Neural crest cell (in vitro differentiated cells): Measurements from ENCODE around the gene CDC42BPB. TPM values are rescaled to one million over a fixed set of nuclear protein-coding genes. Genes with fewer than 3 reads are reported as not detected.

ENCODE experiments used
- DNase-seq: peaks from one replicate; pipeline ENCODE4 v3.0.0; 2021; ENCODE audit warnings: low read depth, mixed read lengths, low spot score
- H3K27ac Mint-ChIP-seq: one replicate; pipeline ENCODE4 v1.8.0; 2021; ENCODE audit warnings: mild to moderate bottlenecking, mixed read lengths; ENCODE audit not compliant: unreplicated experiment
- H3K27me3 Mint-ChIP-seq: 2 replicates; pipeline ENCODE4 v1.8.0; 2021; ENCODE audit warnings: low read depth, mild to moderate bottlenecking, mixed read lengths
- H3K36me3 Mint-ChIP-seq: 2 replicates; pipeline ENCODE4 v1.8.0; 2021; ENCODE audit warnings: low read depth, mild to moderate bottlenecking, mixed read lengths
- H3K4me1 Mint-ChIP-seq: 2 replicates; pipeline ENCODE4 v1.8.0; 2021; ENCODE audit warnings: mixed read lengths
- H3K4me3 Mint-ChIP-seq: one replicate; pipeline ENCODE4 v1.8.0; 2021; ENCODE audit warnings: mild to moderate bottlenecking, mixed read lengths
- H3K9me3 Mint-ChIP-seq: 2 replicates; pipeline ENCODE4 v1.8.0; 2021; ENCODE audit warnings: mixed read lengths
- CTCF ChIP-seq: fragments of 200-600 bp; sonication (generic); conservative IDR thresholded peaks from 2 replicates; pipeline ENCODE4 v1.5.0; 2021; ENCODE audit warnings: antibody characterized with exemption, mild to moderate bottlenecking
- total RNA-seq: library from RNA; stranded (reverse); gene quantifications from 2 replicates; pipeline ENCODE4 v1.2.1, GENCODE V29; 2021

The CDC42BPB gene
- total RNA-seq, 1 donor from 2014 or later: 94.8 TPM

GRCh38 chr14:103002578-103003350, 54.6 kb downstream of the CDC42BPB start:
- no peaks in the 10 kb centered on the region for H3K9me3 Mint-ChIP-seq
- no peak for TF ChIP-seq CTCF
- H3K27ac Mint-ChIP-seq: no peak overlapping the region
- DNase-seq: no peak
- peaks cover 10% of the 10 kb centered on the region for H3K36me3 Mint-ChIP-seq
- H3K4me1 Mint-ChIP-seq: peaks cover 5% of the 10 kb centered on the region
- no peaks in the 10 kb centered on the region for H3K27me3 Mint-ChIP-seq
- H3K4me3 Mint-ChIP-seq: no peak overlapping the region

DNA sequence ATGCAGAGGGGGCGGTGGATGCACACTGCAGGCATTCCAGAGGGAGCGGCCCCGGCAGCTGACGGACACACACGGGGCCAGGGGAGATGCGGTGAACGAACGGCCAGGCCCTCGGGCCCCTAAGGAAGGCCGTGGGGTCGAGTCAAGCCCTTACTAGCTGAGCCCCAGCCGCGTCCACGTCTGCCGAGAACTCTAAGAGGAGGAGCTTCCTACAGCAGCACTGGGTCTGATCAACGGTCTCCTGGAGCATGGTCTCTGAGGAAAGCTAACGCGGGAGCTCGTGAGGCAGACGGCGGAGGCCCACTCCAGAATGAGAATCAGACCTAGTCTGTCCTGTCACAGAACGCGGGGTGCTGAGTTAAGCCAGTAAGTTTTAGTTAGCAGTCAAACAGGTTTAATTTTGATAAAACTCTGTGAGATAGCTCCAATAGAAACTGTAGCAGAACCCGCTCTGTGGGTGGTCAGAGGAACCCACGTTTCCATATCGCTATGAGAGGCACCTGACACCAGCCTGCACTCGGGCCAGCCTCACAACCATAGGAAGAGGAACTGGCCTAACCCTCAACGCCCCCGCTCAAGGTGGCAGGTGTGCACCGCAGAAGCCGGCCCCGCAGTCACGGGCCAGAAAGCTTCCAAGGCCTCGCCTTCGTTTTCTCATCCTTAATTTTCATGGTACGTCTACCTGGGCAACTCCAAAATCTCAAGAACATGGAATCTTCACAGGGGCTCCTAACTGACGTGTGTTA, 55.5 kb downstream of the CDC42BPB start:
- Mint-ChIP-seq H3K27ac (no peak overlapping the region), H3K4me3 (no peak overlapping the region), H3K9me3 (no peaks in the 10 kb centered on the region), H3K4me1 (no peaks in the 10 kb centered on the region), H3K27me3 (no peaks in the 10 kb centered on the region), H3K36me3 (peaks cover 7% of the 10 kb centered on the region)
- TF ChIP-seq CTCF: no peak
- no peak for DNase-seq

- no peaks in the 10 kb centered on the region for H3K9me3 Mint-ChIP-seq
- no peak overlapping the region for H3K27ac Mint-ChIP-seq
- H3K4me3 Mint-ChIP-seq: no peak overlapping the region
- no peaks in the 10 kb centered on the region for H3K4me1 Mint-ChIP-seq
- H3K36me3 Mint-ChIP-seq: peaks cover 6% of the 10 kb centered on the region
- H3K27me3 Mint-ChIP-seq: no peaks in the 10 kb centered on the region
- DNase-seq: no peak
- TF ChIP-seq CTCF: no peak
Observed at GRCh38 chr14:103001226-103001625, 56.1 kb downstream of the CDC42BPB start.

- Mint-ChIP-seq H3K9me3 (no peaks in the 10 kb centered on the region), H3K4me1 (no peaks in the 10 kb centered on the region), H3K36me3 (peaks cover 6% of the 10 kb centered on the region), H3K27me3 (no peaks in the 10 kb centered on the region), H3K27ac (no peak overlapping the region), H3K4me3 (no peak overlapping the region)
- TF ChIP-seq CTCF: no peak
- no peak for DNase-seq
Observed at GRCh38 chr14:103000291-103000921, 56.9 kb downstream of the CDC42BPB start.

DNA sequence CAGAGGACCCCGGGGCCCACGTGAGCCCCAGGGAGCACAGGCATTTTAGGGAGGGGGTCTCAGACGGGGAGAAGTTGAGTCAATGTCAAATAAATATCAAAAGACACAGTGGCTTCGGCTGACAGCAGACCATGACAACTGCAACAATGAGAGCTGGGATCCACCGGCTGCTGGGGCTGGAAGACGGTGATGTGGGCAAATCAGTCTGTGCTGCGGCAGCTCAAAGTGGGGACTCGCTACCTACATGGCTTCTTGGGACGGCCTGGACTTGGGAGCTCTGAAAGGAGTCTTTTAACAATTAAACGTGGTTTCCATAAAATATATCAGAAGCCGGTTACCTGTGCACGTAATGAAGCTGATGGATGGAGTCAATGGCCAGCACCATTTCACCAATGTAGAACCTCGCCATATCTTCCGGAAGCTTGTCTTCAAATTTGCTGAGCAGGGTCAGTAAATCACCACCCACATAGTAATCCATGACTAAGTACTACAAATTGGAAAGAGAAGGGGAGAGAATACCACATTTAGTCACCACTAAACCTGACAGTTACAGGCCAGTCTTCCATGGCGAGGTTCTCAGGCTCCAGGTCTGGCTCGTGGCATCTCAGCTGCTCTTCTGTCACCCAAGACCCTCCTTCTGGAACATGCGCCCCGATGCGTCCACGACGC, 58.0 kb downstream of the CDC42BPB start:
- DNase-seq: no peak
- Mint-ChIP-seq H3K9me3 (no peaks in the 10 kb centered on the region), H3K36me3 (peaks cover 6% of the 10 kb centered on the region), H3K27ac (no peak overlapping the region), H3K27me3 (no peaks in the 10 kb centered on the region), H3K4me1 (no peaks in the 10 kb centered on the region), H3K4me3 (no peak overlapping the region)
- no peak for TF ChIP-seq CTCF
